Progenitor cell of endocrine pancreas (in vitro differentiated cells): Measurements from ENCODE around the gene BRK1. TPM values are rescaled to one million over a fixed set of nuclear protein-coding genes. Genes with fewer than 3 reads are reported as not detected.
A peak's percentile ranks its signal among the peaks of the same experiment; 100 is the strongest.
"Not testable (repeated sequence)": the region's sequence is repeated elsewhere in the genome, so short reads cannot be mapped to it uniquely, and the experiment has no call there.

ENCODE experiments used
- DNase-seq: peaks from one replicate; pipeline ENCODE4 v3.0.0; 2021; ENCODE audit warnings: low spot score; ENCODE audit not compliant: unreplicated experiment
- H3K27ac Mint-ChIP-seq: 2 replicates; pipeline ENCODE4 v1.8.0; 2021; ENCODE audit warnings: mild to moderate bottlenecking, moderate library complexity, mixed read lengths
- H3K27me3 Mint-ChIP-seq: 2 replicates; pipeline ENCODE4 v1.8.0; 2021; ENCODE audit warnings: mixed read lengths
- H3K36me3 Mint-ChIP-seq: 2 replicates; pipeline ENCODE4 v1.8.0; 2022; ENCODE audit warnings: mixed read lengths; ENCODE audit not compliant: insufficient read depth
- H3K4me1 Mint-ChIP-seq: 2 replicates; pipeline ENCODE4 v1.8.0; 2021; ENCODE audit warnings: low read depth, mixed read lengths
- H3K4me3 Mint-ChIP-seq: 2 replicates; pipeline ENCODE4 v1.8.0; 2021; ENCODE audit warnings: low read depth, mild to moderate bottlenecking, moderate library complexity, mixed read lengths
- H3K9me3 Mint-ChIP-seq: 2 replicates; pipeline ENCODE4 v1.8.0; 2021; ENCODE audit warnings: low read depth, mixed read lengths
- CTCF ChIP-seq: fragments of 200-600 bp; sonication (generic); IDR thresholded peaks from one replicate; pipeline ENCODE4 v1.5.0; 2021; ENCODE audit warnings: antibody characterized with exemption, mild to moderate bottlenecking; ENCODE audit not compliant: unreplicated experiment
- total RNA-seq: library from RNA; stranded (reverse); gene quantifications from 2 replicates; pipeline ENCODE4 v1.2.1, GENCODE V29; 2021

The BRK1 gene
- total RNA-seq, 1 donor from 2014 or later = 123 TPM

- peaks cover 12% of the 10 kb centered on the region for H3K36me3 Mint-ChIP-seq
- no peak for DNase-seq
- H3K4me3 Mint-ChIP-seq = no peak overlapping the region
- H3K27me3 Mint-ChIP-seq = no peaks in the 10 kb centered on the region
- no peak overlapping the region for H3K27ac Mint-ChIP-seq
- H3K9me3 Mint-ChIP-seq = no peaks in the 10 kb centered on the region
- no peaks in the 10 kb centered on the region for H3K4me1 Mint-ChIP-seq
- no peak for TF ChIP-seq CTCF
Measured at GRCh38 chr3:10155123-10155472, 39.6 kb downstream of the BRK1 start.

GRCh38 chr3:10155658-10156057 is 40.2 kb downstream of the BRK1 start:
- Mint-ChIP-seq H3K27me3 (no peaks in the 10 kb centered on the region), H3K27ac (peak overlapping the region; percentile 56), H3K36me3 (peaks cover 7% of the 10 kb centered on the region), H3K9me3 (no peaks in the 10 kb centered on the region), H3K4me3 (no peak overlapping the region), H3K4me1 (no peaks in the 10 kb centered on the region)
- DNase-seq = no peak
- no peak for TF ChIP-seq CTCF

- Mint-ChIP-seq H3K9me3 (no peaks in the 10 kb centered on the region), H3K4me3 (no peak overlapping the region), H3K27ac (no peak overlapping the region), H3K36me3 (peaks cover 2% of the 10 kb centered on the region), H3K27me3 (no peaks in the 10 kb centered on the region), H3K4me1 (no peaks in the 10 kb centered on the region)
- DNase-seq = no peak
- TF ChIP-seq CTCF = no peak
Measured at GRCh38 chr3:10157031-10157430, 41.6 kb downstream of the BRK1 start.

GRCh38 chr3:10158555-10158954 is 43.1 kb downstream of the BRK1 start:
- not testable (repeated sequence) for H3K36me3 Mint-ChIP-seq, H3K9me3 Mint-ChIP-seq, H3K4me1 Mint-ChIP-seq, DNase-seq, H3K4me3 Mint-ChIP-seq, H3K27ac Mint-ChIP-seq, H3K27me3 Mint-ChIP-seq

GRCh38 chr3:10160346-10160745 is 44.9 kb downstream of the BRK1 start:
- Mint-ChIP-seq H3K9me3 (no peaks in the 10 kb centered on the region), H3K27me3 (no peaks in the 10 kb centered on the region), H3K27ac (no peak overlapping the region), H3K36me3 (no peaks in the 10 kb centered on the region), H3K4me1 (no peaks in the 10 kb centered on the region), H3K4me3 (no peak overlapping the region)
- TF ChIP-seq CTCF = no peak
- no peak for DNase-seq

- H3K27me3 Mint-ChIP-seq = no peaks in the 10 kb centered on the region
- no peak overlapping the region for H3K27ac Mint-ChIP-seq
- no peaks in the 10 kb centered on the region for H3K4me1 Mint-ChIP-seq
- no peak overlapping the region for H3K4me3 Mint-ChIP-seq
- no peak for TF ChIP-seq CTCF
- DNase-seq = no peak
- no peaks in the 10 kb centered on the region for H3K9me3 Mint-ChIP-seq
- H3K36me3 Mint-ChIP-seq = no peaks in the 10 kb centered on the region
Measured at GRCh38 chr3:10160925-10161324, 45.5 kb downstream of the BRK1 start.
